ENCODE data around the gene PLCB3. TPM values are rescaled to one million over a fixed set of nuclear protein-coding genes. Genes with fewer than 3 reads are reported as not detected.
A peak's percentile ranks its signal among the peaks of the same experiment; 100 is the strongest.

Gene PLCB3
- total RNA-seq, 4 donors from 2014 or later: 33.3 to 46.9 (median 36.3) TPM

DNA sequence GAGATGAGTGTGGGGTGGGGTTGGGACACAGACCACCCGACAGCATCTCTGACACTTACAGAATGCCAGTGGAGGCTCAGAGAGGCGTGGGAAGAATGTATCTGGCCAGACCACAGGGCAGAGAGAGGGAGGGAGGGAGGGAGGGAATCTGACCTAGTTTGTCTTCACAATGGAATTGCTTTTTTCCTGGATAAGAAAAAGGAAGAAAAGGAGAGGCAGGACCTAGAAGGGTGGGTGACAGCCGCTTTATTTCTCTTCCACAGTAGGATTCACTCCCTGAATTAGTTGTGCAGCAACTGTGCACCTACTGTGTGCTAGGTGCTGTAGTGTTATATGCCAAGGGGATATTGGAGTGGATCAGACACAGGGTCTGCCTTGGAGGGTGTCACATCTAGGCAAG, 43.4 kb downstream of the PLCB3 start:
- Histone ChIP-seq H3K36me3 (no peaks in the 10 kb centered on the region), H3K4me3 (no peak overlapping the region), H3K9me3 (no peaks in the 10 kb centered on the region), H3K27me3 (peaks cover 57% of the 10 kb centered on the region), H3K4me1 (peaks cover 45% of the 10 kb centered on the region), H3K27ac (no peak overlapping the region)
- TF ChIP-seq CTCF (IDR thresholded peaks at IDR 0.05) (no peak), POLR2A (IDR thresholded peaks at IDR 0.05) (no peak), EP300 (IDR thresholded peaks at IDR 0.05) (no peak), POLR2AphosphoS5 (IDR thresholded peaks at IDR 0.05) (no peak)
- no peak for DNase-seq (ENCODE audit: low spot score in 2 of 2)
- 66% methylated on average over 3 of the region's 3 CpGs for WGBS

DNA sequence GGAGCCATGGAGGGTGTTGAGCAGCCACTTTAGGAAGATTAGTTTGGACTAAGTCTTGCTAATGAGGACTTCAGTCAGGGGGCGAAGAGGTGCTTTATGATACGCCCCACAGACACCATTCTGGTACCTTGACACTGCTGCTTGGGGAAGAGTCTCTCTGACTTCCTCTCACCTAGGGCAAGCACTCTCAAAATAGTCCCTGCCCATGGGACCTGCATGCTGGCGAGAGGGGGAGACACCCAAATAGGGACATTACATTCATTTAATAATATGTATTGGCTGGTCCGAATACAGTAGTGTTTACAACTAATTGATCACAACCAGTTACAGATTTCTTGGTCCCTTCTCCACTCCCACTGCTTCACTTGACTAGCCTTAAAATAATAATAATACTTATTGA, 44.4 kb downstream of the PLCB3 start:
- no peak for TF ChIP-seq POLR2AphosphoS5 (IDR thresholded peaks at IDR 0.05)
- TF ChIP-seq EP300 (IDR thresholded peaks at IDR 0.05): no peak
- no peak for TF ChIP-seq CTCF (IDR thresholded peaks at IDR 0.05)
- TF ChIP-seq POLR2A (IDR thresholded peaks at IDR 0.05): no peak
- peaks cover 54% of the 10 kb centered on the region for H3K4me1 ChIP-seq
- no peak overlapping the region for H3K4me3 ChIP-seq
- H3K27me3 ChIP-seq: peaks cover 67% of the 10 kb centered on the region
- no peak for DNase-seq (ENCODE audit: low spot score in 2 of 2)
- 87% methylated on average over 4 of the region's 4 CpGs for WGBS
- no peaks in the 10 kb centered on the region for H3K9me3 ChIP-seq
- no peaks in the 10 kb centered on the region for H3K36me3 ChIP-seq
- H3K27ac ChIP-seq: peak overlapping the region; percentile 37

GRCh38 chr11:64296236-64296635, 44.9 kb downstream of the PLCB3 start:
- Histone ChIP-seq H3K4me3 (no peak overlapping the region), H3K27me3 (peaks cover 66% of the 10 kb centered on the region), H3K36me3 (no peaks in the 10 kb centered on the region), H3K9me3 (no peaks in the 10 kb centered on the region), H3K4me1 (peaks cover 54% of the 10 kb centered on the region), H3K27ac (no peak overlapping the region)
- no peak for DNase-seq (ENCODE audit: low spot score in 2 of 2)
- TF ChIP-seq POLR2AphosphoS5 (IDR thresholded peaks at IDR 0.05) (no peak), CTCF (IDR thresholded peaks at IDR 0.05) (no peak), EP300 (IDR thresholded peaks at IDR 0.05) (no peak), POLR2A (IDR thresholded peaks at IDR 0.05) (no peak)
- 0% methylated on average over 1 of the region's 1 CpG for WGBS

DNA sequence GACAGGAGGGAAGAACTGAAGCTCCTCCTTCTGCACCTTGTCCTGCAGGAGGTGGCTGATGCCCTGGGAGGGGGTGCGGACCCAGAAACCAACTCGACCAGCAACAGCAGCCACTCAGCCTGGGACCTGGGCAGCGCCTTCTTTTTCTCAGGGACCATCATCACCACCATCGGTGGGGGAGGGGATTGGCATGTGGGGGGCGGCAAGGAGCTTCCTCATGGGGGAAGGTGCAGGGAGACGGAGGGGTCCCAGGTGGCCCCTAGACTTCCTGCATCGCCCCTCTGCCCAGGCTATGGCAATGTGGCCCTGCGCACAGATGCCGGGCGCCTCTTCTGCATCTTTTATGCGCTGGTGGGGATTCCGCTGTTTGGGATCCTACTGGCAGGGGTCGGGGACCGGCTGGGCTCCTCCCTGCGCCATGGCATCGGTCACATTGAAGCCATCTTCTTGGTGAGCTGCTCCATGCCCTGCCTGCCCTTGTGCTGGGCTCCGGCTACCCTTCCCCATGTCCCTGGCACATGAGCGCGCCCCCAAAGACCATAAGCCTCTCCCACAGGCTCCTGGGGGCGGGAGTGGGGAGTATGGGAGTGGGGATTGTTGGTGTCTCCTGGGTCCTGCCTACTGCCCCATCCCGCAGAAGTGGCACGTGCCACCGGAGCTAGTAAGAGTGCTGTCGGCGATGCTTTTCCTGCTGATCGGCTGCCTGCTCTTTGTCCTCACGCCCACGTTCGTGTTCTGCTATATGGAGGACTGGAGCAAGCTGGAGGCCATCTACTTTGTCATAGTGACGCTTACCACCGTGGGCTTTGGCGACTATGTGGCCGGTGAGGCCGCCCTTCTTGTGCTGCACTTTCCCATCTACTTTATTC, 45.7 kb downstream of the PLCB3 start:
- TF ChIP-seq CTCF (IDR thresholded peaks at IDR 0.05) (no peak), POLR2A (IDR thresholded peaks at IDR 0.05) (no peak), POLR2AphosphoS5 (IDR thresholded peaks at IDR 0.05) (no peak), EP300 (IDR thresholded peaks at IDR 0.05) (no peak)

DNA sequence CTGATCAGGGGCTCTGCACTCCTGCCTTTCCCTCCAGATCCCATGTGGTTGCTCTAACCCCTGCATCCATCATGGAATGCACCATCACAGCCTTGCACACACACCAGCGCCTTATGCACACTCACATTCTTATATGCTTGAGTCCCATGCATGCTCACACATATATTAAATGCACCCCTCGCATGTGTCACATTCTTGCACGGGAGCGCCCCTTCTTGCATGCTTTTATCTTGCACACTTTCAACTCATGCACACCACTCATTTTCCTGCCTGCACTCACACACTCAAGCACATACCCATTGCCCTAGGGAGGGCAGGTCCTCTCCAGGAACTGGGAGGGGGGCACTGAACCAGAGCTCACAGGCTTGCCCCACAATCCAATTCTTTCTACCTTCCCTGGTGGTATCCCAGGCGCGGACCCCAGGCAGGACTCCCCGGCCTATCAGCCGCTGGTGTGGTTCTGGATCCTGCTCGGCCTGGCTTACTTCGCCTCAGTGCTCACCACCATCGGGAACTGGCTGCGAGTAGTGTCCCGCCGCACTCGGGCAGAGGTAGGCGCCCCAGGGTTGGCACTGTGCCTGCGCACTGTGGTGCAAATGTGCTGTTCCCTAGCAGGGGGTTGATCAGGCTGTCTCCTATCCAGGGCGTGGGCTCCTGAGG, 46.5 kb downstream of the PLCB3 start:
- Histone ChIP-seq H3K27ac (no peak overlapping the region), H3K27me3 (peaks cover 50% of the 10 kb centered on the region), H3K4me3 (no peak overlapping the region), H3K9me3 (no peaks in the 10 kb centered on the region), H3K36me3 (no peaks in the 10 kb centered on the region), H3K4me1 (peaks cover 38% of the 10 kb centered on the region)
- no peak for TF ChIP-seq POLR2A (IDR thresholded peaks at IDR 0.05)
- no peak for TF ChIP-seq POLR2AphosphoS5 (IDR thresholded peaks at IDR 0.05)
- no peak for TF ChIP-seq EP300 (IDR thresholded peaks at IDR 0.05)
- no peak for TF ChIP-seq CTCF (IDR thresholded peaks at IDR 0.05)
- no peak for DNase-seq (ENCODE audit: low spot score in 2 of 2)
- WGBS: 72% methylated on average over 6 of the region's 18 CpGs

More for the DNA sequence above, 45.7 kb downstream of the PLCB3 start:
- Histone ChIP-seq H3K9me3 (no peaks in the 10 kb centered on the region), H3K27ac (no peak overlapping the region), H3K27me3 (peaks cover 57% of the 10 kb centered on the region), H3K4me1 (peaks cover 46% of the 10 kb centered on the region), H3K36me3 (no peaks in the 10 kb centered on the region), H3K4me3 (no peak overlapping the region)
- 37% methylated on average over 26 of the region's 34 CpGs for WGBS
- no peak for DNase-seq (ENCODE audit: low spot score in 2 of 2)

All from suprapubic skin (tissue), 4 donors.